HCT116 (cell line): ENCODE data around the gene SNCA.

ENCODE experiments used
- CTCF ChIP-seq, 3 experiments: fragments of 200-600 bp in 1 of 3; sonication (generic) in 1 of 3; IDR thresholded peaks in 2 of 3; conservative IDR thresholded peaks in 1 of 3; 2 replicates each; pipeline ENCODE4 v1.5.1; 2012 to 2017; ENCODE audit warnings: low read depth in 2 of 3, low read length in 2 of 3, antibody characterized with exemption in 1 of 3, borderline replicate concordance in 1 of 3, control low read depth in 1 of 3, mild to moderate bottlenecking in 1 of 3, mixed read lengths in 1 of 3, mixed run types in 1 of 3, moderate library complexity in 1 of 3; ENCODE audit not compliant: insufficient read depth in 1 of 3
- ELF1 ChIP-seq: IDR thresholded peaks from 2 replicates; pipeline ENCODE4 v1.6.1; 2012; ENCODE audit warnings: low read depth, borderline replicate concordance
- EZH2phosphoT487 ChIP-seq: fragments of 200-600 bp; IDR thresholded peaks from 2 replicates; pipeline ENCODE4 v1.6.1; 2018; ENCODE audit warnings: antibody characterized with exemption, borderline replicate concordance
- SP1 ChIP-seq: IDR thresholded peaks from 2 replicates; pipeline ENCODE4 v1.6.1; 2012; ENCODE audit warnings: low read depth
- YY1 ChIP-seq: IDR thresholded peaks from 2 replicates; pipeline ENCODE4 v1.6.1; 2011; ENCODE audit warnings: low read length, low read depth, moderate library complexity, mild to moderate bottlenecking; ENCODE audit not compliant: insufficient replicate concordance; ENCODE audit errors: extremely low read depth
- ZNF274 ChIP-seq: fragments of 200-500 bp; sonication (Bioruptor generic); IDR thresholded peaks from 2 replicates; pipeline ENCODE4 v1.6.1; 2014; ENCODE audit warnings: mild to moderate bottlenecking, low read depth, low read length, inconsistent platforms

- TF ChIP-seq ZNF274 (no peak), CTCF (IDR thresholded peaks at IDR 0.05 in 2 of 3, conservative IDR thresholded peaks at IDR 0.05 in 1 of 3; ENCODE audit: borderline replicate concordance in 1 of 3, insufficient read depth in 1 of 3, low read depth in 2 of 3, low read length in 2 of 3) (no peak), YY1 (no peak), ELF1 (no peak), SP1 (no peak), EZH2phosphoT487 (no peak)
These were observed 17.0 kb downstream of the SNCA start for GRCh38 chr4:89820010-89820409.
